ENCODE measurements around the gene CISH. TPM values are rescaled to one million over a fixed set of nuclear protein-coding genes. Genes with fewer than 3 reads are reported as not detected.

CISH gene
- total RNA-seq, 1 donor from 2014 or later, result 4.7 TPM

DNA sequence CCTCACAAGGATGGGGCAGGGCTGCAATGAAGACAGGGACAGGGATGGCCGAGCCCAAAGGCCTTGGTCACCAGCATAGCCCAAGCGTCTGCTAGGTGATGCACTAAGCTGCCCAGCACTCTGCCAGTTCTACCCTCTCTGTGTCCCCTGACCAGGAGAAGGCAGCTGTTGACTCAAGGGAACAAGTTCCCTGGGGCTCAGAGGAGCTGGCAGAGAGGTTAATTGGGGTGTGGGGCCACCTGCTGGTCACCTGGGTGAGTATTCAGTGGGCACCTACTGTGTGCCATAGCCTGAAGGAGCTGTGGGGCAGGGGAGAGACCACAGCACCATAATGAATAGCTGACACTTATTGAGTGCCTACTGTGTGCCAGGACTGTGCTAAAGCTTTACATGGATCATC is 41.1 kb upstream of the CISH start:
- H3K9ac ChIP-seq (ENCODE audit: low read depth in 1 of 3, low read length in 3 of 3), result peak overlapping the region in 1 of 3 donors; percentile 33
- no peaks in the 10 kb centered on the region for H3K9me3 ChIP-seq (ENCODE audit: control insufficient read depth in 3 of 3, low read length in 3 of 3)
- no peak overlapping the region for H3K27ac ChIP-seq (ENCODE audit: low read depth, low read length)
- H3K4me1 ChIP-seq (ENCODE audit: control insufficient read depth in 3 of 3, insufficient read depth in 3 of 3, low read length in 3 of 3), result peaks cover 28 to 54% (median 33%) of the 10 kb centered on the region in 3 donors
- no peaks in the 10 kb centered on the region for H3K27me3 ChIP-seq (ENCODE audit: control insufficient read depth in 3 of 3, insufficient read depth in 3 of 3, low read length in 3 of 3)
- H3K4me3 ChIP-seq (ENCODE audit: low read length in 3 of 3), result no peak overlapping the region
- peaks cover 6 to 7% (median 7%) of the 10 kb centered on the region in 3 donors for H3K36me3 ChIP-seq (ENCODE audit: control insufficient read depth in 3 of 3, insufficient read depth in 3 of 3, low read length in 3 of 3)

DNA sequence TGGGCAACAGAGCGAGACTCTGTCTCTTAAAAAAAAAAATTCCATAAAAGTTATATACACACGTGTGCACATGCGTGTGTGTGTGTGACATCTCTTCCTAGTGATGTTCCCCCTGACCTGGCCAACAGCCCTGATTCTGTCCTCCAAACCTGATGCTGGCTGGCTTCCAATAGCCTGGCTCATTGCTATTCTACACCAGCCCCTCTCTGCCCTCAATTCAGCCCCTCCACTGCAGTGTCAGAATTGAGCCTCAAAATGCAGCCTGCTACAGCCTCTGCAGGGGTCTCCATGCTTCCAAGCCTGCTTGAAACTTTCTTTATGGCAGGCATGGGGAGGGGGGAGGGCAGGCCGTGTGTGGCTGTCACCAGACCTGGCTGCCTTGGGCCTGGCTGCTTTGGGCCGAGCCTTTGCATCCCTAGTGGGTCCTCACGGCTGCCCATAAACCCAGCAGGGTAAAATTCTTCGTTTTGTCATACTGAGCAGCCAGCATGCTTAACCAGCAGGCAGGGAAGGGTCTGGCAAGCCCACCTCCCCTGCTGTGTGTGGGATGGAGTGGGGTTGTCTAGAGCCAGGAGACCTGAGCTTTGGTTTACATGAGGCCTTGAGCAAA is 40.5 kb upstream of the CISH start:
- Histone ChIP-seq H3K4me1 (ENCODE audit: control insufficient read depth in 3 of 3, insufficient read depth in 3 of 3, low read length in 3 of 3) (peaks cover 28 to 61% (median 33%) of the 10 kb centered on the region in 3 donors), H3K4me3 (ENCODE audit: low read length in 3 of 3) (no peak overlapping the region), H3K9ac (ENCODE audit: low read depth in 1 of 3, low read length in 3 of 3) (peak overlapping the region in 1 of 3 donors; percentile 33), H3K27me3 (ENCODE audit: control insufficient read depth in 3 of 3, insufficient read depth in 3 of 3, low read length in 3 of 3) (no peaks in the 10 kb centered on the region), H3K27ac (ENCODE audit: low read depth, low read length) (no peak overlapping the region), H3K36me3 (ENCODE audit: control insufficient read depth in 3 of 3, insufficient read depth in 3 of 3, low read length in 3 of 3) (peaks cover 11 to 13% (median 13%) of the 10 kb centered on the region in 3 donors), H3K9me3 (ENCODE audit: control insufficient read depth in 3 of 3, low read length in 3 of 3) (no peaks in the 10 kb centered on the region)

DNA sequence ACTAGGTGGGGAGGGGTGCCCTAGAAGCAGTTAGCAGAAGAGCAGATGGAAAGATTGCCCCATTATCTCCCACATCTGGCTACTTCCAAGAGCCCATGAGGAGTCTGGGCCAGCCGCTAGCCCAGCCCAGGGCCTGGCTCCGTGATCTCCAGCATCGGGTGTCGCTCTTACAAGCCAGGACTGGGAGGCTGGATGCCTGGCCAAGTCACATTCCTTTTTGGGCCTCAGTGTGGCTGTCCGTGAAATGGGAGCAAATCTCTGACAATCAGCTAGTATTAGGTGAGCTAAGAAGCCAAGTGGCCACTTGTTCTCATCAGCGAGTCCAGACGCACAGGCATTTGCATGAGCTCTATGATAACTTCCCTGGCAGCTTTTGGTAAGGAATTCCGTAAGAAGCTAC is 39.9 kb upstream of the CISH start:
- no peak overlapping the region for H3K9ac ChIP-seq (ENCODE audit: low read depth in 1 of 3, low read length in 3 of 3)
- no peaks in the 10 kb centered on the region for H3K27me3 ChIP-seq (ENCODE audit: control insufficient read depth in 3 of 3, insufficient read depth in 3 of 3, low read length in 3 of 3)
- no peaks in the 10 kb centered on the region for H3K9me3 ChIP-seq (ENCODE audit: control insufficient read depth in 3 of 3, low read length in 3 of 3)
- peaks cover 17 to 19% (median 18%) of the 10 kb centered on the region in 3 donors for H3K36me3 ChIP-seq (ENCODE audit: control insufficient read depth in 3 of 3, insufficient read depth in 3 of 3, low read length in 3 of 3)
- peaks cover 28 to 65% (median 33%) of the 10 kb centered on the region in 3 donors for H3K4me1 ChIP-seq (ENCODE audit: control insufficient read depth in 3 of 3, insufficient read depth in 3 of 3, low read length in 3 of 3)
- no peak overlapping the region for H3K27ac ChIP-seq (ENCODE audit: low read depth, low read length)
- no peak overlapping the region for H3K4me3 ChIP-seq (ENCODE audit: low read length in 3 of 3)

DNA sequence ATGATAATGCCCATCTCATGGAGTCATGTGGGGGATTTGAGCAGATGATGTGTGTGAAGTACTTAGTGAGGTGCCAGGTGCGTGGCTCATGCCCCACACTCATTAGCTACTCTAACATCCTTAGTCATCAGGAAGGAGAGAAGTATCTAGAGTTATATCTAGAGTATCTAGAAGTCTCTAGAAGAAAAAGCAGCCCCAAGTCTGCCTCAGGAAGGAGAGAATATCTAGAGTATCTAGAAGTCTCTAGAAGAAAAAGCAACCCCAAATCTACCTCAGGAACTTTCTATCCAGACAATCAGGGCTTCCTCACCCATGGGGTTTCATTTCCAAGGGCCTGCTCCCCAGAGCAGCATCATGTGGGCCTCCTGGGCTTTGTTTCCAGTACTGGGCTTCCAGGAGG is 38.4 kb upstream of the CISH start:
- H3K9ac ChIP-seq (ENCODE audit: low read depth in 1 of 3, low read length in 3 of 3), result peak overlapping the region in 2 of 3 donors; percentile 21 to 74
- peak overlapping the region; percentile 68 for H3K27ac ChIP-seq (ENCODE audit: low read depth, low read length)
- H3K4me3 ChIP-seq (ENCODE audit: low read length in 3 of 3), result no peak overlapping the region
- H3K27me3 ChIP-seq (ENCODE audit: control insufficient read depth in 3 of 3, insufficient read depth in 3 of 3, low read length in 3 of 3), result no peaks in the 10 kb centered on the region
- peaks cover 28 to 64% (median 33%) of the 10 kb centered on the region in 3 donors for H3K4me1 ChIP-seq (ENCODE audit: control insufficient read depth in 3 of 3, insufficient read depth in 3 of 3, low read length in 3 of 3)
- H3K36me3 ChIP-seq (ENCODE audit: control insufficient read depth in 3 of 3, insufficient read depth in 3 of 3, low read length in 3 of 3), result peaks cover 22 to 32% (median 30%) of the 10 kb centered on the region in 3 donors
- H3K9me3 ChIP-seq (ENCODE audit: control insufficient read depth in 3 of 3, low read length in 3 of 3), result no peaks in the 10 kb centered on the region

DNA sequence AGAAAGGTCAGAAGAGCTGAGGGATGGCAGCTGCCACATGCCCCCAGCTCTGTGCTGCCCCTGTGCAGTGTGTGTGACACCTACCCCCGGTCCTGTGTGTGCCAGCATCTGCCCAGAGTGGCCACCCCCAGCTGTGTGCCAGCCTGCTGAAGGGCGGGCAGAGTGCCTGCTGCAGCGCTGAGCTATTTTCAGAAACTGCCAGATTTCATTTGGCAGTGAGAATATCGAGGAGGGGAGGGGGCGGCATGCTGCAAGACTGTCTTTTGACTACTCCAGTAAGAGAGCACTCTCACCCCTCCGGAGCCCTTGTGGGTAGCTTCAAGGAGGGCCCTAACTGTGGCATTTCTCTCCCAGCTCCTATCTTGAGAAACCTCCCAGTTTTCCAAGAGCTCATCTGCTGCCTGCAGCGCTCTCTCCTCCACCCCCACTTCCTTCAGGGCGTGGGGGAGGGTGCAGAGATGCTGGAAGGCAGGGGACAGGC is 37.9 kb upstream of the CISH start:
- no peaks in the 10 kb centered on the region for H3K9me3 ChIP-seq (ENCODE audit: control insufficient read depth in 3 of 3, low read length in 3 of 3)
- no peaks in the 10 kb centered on the region for H3K27me3 ChIP-seq (ENCODE audit: control insufficient read depth in 3 of 3, insufficient read depth in 3 of 3, low read length in 3 of 3)
- peak overlapping the region in 1 of 3 donors; percentile 13 for H3K4me3 ChIP-seq (ENCODE audit: low read length in 3 of 3)
- peak overlapping the region; percentile 68 for H3K27ac ChIP-seq (ENCODE audit: low read depth, low read length)
- peaks cover 28 to 61% (median 33%) of the 10 kb centered on the region in 3 donors for H3K4me1 ChIP-seq (ENCODE audit: control insufficient read depth in 3 of 3, insufficient read depth in 3 of 3, low read length in 3 of 3)
- H3K36me3 ChIP-seq (ENCODE audit: control insufficient read depth in 3 of 3, insufficient read depth in 3 of 3, low read length in 3 of 3), result peaks cover 22 to 37% (median 34%) of the 10 kb centered on the region in 3 donors
- H3K9ac ChIP-seq (ENCODE audit: low read depth in 1 of 3, low read length in 3 of 3), result peak overlapping the region; percentile 18 to 74 (median 21)

DNA sequence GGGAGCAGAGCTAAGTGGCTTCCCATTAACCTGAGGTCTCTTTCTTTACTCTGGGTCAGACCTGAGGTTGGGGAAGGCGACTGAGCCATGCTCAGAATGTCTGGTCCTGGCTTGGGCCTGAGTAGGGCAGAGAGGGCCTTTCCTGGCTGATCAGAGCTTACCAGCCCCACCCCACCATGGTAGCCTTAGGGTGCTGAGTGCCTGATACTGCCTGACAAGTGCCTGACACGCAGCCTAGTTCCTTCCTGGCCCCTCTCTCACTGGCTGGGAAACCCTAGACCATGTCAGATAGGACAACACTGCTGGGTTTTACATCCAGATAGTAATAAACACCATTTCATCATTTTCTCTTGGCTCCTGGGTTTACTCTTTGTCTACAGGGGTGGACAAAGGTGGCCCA is 37.4 kb upstream of the CISH start:
- H3K4me3 ChIP-seq (ENCODE audit: low read length in 3 of 3), result peak overlapping the region in 1 of 3 donors; percentile 13
- no peaks in the 10 kb centered on the region for H3K9me3 ChIP-seq (ENCODE audit: control insufficient read depth in 3 of 3, low read length in 3 of 3)
- peaks cover 32 to 64% (median 34%) of the 10 kb centered on the region in 3 donors for H3K4me1 ChIP-seq (ENCODE audit: control insufficient read depth in 3 of 3, insufficient read depth in 3 of 3, low read length in 3 of 3)
- H3K27me3 ChIP-seq (ENCODE audit: control insufficient read depth in 3 of 3, insufficient read depth in 3 of 3, low read length in 3 of 3), result no peaks in the 10 kb centered on the region
- H3K36me3 ChIP-seq (ENCODE audit: control insufficient read depth in 3 of 3, insufficient read depth in 3 of 3, low read length in 3 of 3), result peaks cover 27 to 42% (median 35%) of the 10 kb centered on the region in 3 donors
- H3K27ac ChIP-seq (ENCODE audit: low read depth, low read length), result peak overlapping the region; percentile 68
- peak overlapping the region; percentile 25 to 74 (median 74) for H3K9ac ChIP-seq (ENCODE audit: low read depth in 1 of 3, low read length in 3 of 3)

DNA sequence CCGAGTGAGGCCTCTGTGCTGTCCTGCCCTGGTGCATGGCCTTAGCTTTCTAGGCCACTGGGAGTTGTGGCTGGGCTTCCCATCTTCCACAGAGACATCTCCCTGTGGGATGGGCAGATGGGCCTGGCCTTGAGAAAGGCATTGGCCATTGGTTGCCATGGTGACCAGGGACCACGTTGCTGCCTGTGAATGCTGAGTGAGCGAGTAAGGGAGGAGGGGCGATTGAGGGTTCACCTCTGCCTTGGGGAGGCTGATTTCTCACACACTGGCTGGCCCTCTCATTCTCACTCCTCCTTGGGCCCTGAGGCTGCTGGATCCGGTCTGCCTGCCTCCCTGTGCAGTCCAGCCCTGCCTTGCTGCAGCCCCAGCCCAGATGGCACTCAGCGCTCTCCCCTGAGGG is 36.7 kb upstream of the CISH start:
- peak overlapping the region in 2 of 3 donors; percentile 74 for H3K9ac ChIP-seq (ENCODE audit: low read depth in 1 of 3, low read length in 3 of 3)
- no peak overlapping the region for H3K4me3 ChIP-seq (ENCODE audit: low read length in 3 of 3)
- H3K27ac ChIP-seq (ENCODE audit: low read depth, low read length), result peak overlapping the region; percentile 68
- peaks cover 32 to 46% (median 41%) of the 10 kb centered on the region in 3 donors for H3K36me3 ChIP-seq (ENCODE audit: control insufficient read depth in 3 of 3, insufficient read depth in 3 of 3, low read length in 3 of 3)
- no peaks in the 10 kb centered on the region for H3K27me3 ChIP-seq (ENCODE audit: control insufficient read depth in 3 of 3, insufficient read depth in 3 of 3, low read length in 3 of 3)
- H3K9me3 ChIP-seq (ENCODE audit: control insufficient read depth in 3 of 3, low read length in 3 of 3), result no peaks in the 10 kb centered on the region
- peaks cover 37 to 68% (median 39%) of the 10 kb centered on the region in 3 donors for H3K4me1 ChIP-seq (ENCODE audit: control insufficient read depth in 3 of 3, insufficient read depth in 3 of 3, low read length in 3 of 3)

DNA sequence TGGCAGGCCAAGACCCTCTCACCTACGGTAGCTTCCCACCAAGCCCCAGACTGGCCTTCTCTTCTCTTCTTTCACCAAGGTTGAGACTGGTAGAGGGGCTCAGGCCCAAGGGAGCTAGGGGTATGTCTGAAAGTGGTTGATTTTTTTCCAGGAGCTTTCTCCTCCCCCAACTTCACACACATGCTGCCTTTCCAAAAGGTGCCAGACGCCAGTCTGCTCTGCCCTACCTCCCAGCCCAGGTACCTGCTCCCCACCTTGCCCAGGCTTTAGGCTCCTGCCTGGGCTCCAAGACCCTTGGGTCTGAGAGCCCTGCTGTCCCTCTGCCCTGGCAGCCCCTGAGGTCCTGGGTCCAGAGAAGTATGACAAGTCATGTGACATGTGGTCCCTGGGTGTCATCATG is 33.8 kb upstream of the CISH start:
- H3K4me3 ChIP-seq (ENCODE audit: low read length in 3 of 3), result no peak overlapping the region
- H3K9me3 ChIP-seq (ENCODE audit: control insufficient read depth in 3 of 3, low read length in 3 of 3), result no peaks in the 10 kb centered on the region
- H3K9ac ChIP-seq (ENCODE audit: low read depth in 1 of 3, low read length in 3 of 3), result no peak overlapping the region
- H3K36me3 ChIP-seq (ENCODE audit: control insufficient read depth in 3 of 3, insufficient read depth in 3 of 3, low read length in 3 of 3), result peaks cover 59 to 65% (median 65%) of the 10 kb centered on the region in 3 donors
- H3K4me1 ChIP-seq (ENCODE audit: control insufficient read depth in 3 of 3, insufficient read depth in 3 of 3, low read length in 3 of 3), result peaks cover 28 to 52% (median 34%) of the 10 kb centered on the region in 3 donors
- no peaks in the 10 kb centered on the region for H3K27me3 ChIP-seq (ENCODE audit: control insufficient read depth in 3 of 3, insufficient read depth in 3 of 3, low read length in 3 of 3)
- H3K27ac ChIP-seq (ENCODE audit: low read depth, low read length), result no peak overlapping the region

DNA sequence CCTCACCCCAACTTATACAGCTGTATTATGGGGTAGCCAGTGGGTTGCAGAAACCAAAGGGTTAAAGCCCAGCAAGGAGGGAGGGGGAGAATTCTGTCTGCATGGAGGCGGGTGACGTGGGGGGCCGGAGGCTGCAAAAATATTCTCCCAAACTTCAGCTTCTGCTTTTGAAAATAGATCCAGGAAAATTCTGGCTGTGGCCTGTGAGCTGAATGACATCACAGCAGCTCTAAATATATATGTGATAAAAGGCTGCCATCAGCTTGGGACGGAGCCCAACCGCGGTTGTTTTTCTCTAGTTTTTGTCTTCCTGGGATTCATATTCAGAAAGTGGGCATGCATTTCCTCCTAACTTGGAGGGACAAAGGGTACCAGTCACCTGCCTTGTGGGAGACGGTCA is 33.0 kb upstream of the CISH start:
- Histone ChIP-seq H3K4me3 (ENCODE audit: low read length in 3 of 3) (no peak overlapping the region), H3K4me1 (ENCODE audit: control insufficient read depth in 3 of 3, insufficient read depth in 3 of 3, low read length in 3 of 3) (peaks cover 26 to 50% (median 28%) of the 10 kb centered on the region in 3 donors), H3K9ac (ENCODE audit: low read depth in 1 of 3, low read length in 3 of 3) (peak overlapping the region in 1 of 3 donors; percentile 12), H3K27ac (ENCODE audit: low read depth, low read length) (no peak overlapping the region), H3K27me3 (ENCODE audit: control insufficient read depth in 3 of 3, insufficient read depth in 3 of 3, low read length in 3 of 3) (no peaks in the 10 kb centered on the region), H3K9me3 (ENCODE audit: control insufficient read depth in 3 of 3, low read length in 3 of 3) (no peaks in the 10 kb centered on the region), H3K36me3 (ENCODE audit: control insufficient read depth in 3 of 3, insufficient read depth in 3 of 3, low read length in 3 of 3) (peaks cover 67 to 68% (median 68%) of the 10 kb centered on the region in 3 donors)

DNA sequence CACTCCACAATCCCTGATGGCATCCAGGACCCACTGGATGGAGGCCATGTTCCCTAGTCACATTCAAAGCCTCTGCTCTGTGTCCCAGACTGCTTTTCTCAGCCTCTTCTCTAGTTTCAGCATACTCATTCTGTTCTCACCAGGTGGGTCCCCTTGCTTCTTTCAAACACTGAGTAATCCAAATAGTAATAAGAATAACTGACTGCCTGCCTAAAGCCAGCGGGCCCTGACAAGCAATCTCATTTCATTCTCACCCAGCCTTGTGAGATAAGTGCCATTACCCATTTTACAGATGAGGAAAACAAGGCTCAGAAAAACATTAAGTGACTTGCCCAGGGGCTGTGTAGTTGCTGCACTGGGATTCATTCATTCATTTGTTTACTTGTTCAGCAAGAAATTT is 30.8 kb upstream of the CISH start:
- H3K27ac ChIP-seq (ENCODE audit: low read depth, low read length), result no peak overlapping the region
- no peak overlapping the region for H3K4me3 ChIP-seq (ENCODE audit: low read length in 3 of 3)
- peaks cover 58 to 61% (median 58%) of the 10 kb centered on the region in 3 donors for H3K36me3 ChIP-seq (ENCODE audit: control insufficient read depth in 3 of 3, insufficient read depth in 3 of 3, low read length in 3 of 3)
- no peaks in the 10 kb centered on the region for H3K27me3 ChIP-seq (ENCODE audit: control insufficient read depth in 3 of 3, insufficient read depth in 3 of 3, low read length in 3 of 3)
- peaks cover 24 to 49% (median 30%) of the 10 kb centered on the region in 3 donors for H3K4me1 ChIP-seq (ENCODE audit: control insufficient read depth in 3 of 3, insufficient read depth in 3 of 3, low read length in 3 of 3)
- H3K9me3 ChIP-seq (ENCODE audit: control insufficient read depth in 3 of 3, low read length in 3 of 3), result no peaks in the 10 kb centered on the region
- no peak overlapping the region for H3K9ac ChIP-seq (ENCODE audit: low read depth in 1 of 3, low read length in 3 of 3)
